ENCODE results near the gene B3GLCT.

B3GLCT gene

DNA sequence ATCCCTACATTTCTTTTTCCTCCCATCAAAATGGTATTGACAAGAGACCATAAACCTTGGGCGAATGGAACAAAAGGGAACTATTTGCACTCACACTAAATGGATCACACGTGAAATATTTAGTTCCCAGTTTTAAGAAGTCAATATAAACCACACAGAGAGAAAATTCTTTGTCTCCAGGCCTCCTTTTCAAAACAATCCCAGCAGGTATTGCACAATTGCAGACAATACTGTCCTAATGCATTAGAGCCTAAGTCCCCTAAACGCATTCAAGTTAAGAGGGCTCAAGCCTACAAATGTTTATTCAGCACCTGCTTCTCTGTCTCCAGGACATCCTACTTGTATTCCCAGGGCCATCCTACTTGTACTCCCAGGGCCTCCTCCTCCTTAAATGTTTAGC lies 1.3 kb upstream of the B3GLCT start:
- H3K4me3 ChIP-seq (ENCODE audit: low read length): no peak overlapping the region
- TF ChIP-seq, protein P1, sequence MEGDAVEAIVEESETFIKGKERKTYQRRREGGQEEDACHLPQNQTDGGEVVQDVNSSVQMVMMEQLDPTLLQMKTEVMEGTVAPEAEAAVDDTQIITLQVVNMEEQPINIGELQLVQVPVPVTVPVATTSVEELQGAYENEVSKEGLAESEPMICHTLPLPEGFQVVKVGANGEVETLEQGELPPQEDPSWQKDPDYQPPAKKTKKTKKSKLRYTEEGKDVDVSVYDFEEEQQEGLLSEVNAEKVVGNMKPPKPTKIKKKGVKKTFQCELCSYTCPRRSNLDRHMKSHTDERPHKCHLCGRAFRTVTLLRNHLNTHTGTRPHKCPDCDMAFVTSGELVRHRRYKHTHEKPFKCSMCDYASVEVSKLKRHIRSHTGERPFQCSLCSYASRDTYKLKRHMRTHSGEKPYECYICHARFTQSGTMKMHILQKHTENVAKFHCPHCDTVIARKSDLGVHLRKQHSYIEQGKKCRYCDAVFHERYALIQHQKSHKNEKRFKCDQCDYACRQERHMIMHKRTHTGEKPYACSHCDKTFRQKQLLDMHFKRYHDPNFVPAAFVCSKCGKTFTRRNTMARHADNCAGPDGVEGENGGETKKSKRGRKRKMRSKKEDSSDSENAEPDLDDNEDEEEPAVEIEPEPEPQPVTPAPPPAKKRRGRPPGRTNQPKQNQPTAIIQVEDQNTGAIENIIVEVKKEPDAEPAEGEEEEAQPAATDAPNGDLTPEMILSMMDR (IDR thresholded peaks at IDR 0.05; ENCODE audit: insufficient read depth, low read depth, low read length, missing control alignments): no peak
- DNase-seq (ENCODE audit: low read depth): no peak

DNA sequence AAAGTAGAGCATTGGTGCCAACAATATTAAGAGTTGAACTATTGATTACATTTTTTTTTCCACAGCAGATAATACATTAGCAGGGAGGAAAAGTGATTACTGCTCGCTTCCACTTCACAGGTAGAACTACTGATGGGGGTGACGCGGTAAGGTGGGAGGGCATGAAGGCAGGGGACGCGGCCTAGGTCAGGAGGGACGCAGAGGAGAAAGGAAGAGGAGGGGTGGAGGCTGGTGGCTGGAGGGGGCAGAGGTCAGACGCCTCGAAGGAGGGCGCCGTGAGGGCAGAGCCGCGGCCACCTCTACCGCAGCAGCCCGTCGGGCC lies 287 bp upstream of the B3GLCT start:
- H3K4me3 ChIP-seq (ENCODE audit: low read length): peak overlapping the region; percentile 39
- TF ChIP-seq, protein P1 (IDR thresholded peaks at IDR 0.05; ENCODE audit: insufficient read depth, low read depth, low read length, missing control alignments): no peak

DNA sequence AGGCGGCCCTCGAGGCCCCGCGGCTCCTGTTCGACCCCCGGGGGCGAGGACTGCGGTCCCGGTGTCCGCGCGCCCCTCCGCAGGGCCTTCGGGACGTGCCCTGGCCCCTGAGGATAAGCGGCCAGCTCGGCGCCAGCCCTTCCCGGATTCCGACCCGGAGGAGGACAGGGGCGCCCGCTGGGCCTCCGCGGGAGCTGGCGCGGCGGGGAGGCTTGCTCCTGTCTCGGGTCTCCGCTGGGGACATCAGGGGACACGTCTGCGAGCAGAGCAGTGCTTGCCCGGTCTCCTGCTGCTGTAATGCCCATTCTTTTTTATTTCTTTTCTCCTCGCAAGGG lies 829 bp downstream of the B3GLCT start:
- TF ChIP-seq, protein P1 (IDR thresholded peaks at IDR 0.05; ENCODE audit: insufficient read depth, low read depth, low read length, missing control alignments): no peak
- no peak for DNase-seq (ENCODE audit: low read depth)

More for the DNA sequence above, 287 bp upstream of the B3GLCT start:
- DNase-seq (ENCODE audit: low read depth): no peak

DNA sequence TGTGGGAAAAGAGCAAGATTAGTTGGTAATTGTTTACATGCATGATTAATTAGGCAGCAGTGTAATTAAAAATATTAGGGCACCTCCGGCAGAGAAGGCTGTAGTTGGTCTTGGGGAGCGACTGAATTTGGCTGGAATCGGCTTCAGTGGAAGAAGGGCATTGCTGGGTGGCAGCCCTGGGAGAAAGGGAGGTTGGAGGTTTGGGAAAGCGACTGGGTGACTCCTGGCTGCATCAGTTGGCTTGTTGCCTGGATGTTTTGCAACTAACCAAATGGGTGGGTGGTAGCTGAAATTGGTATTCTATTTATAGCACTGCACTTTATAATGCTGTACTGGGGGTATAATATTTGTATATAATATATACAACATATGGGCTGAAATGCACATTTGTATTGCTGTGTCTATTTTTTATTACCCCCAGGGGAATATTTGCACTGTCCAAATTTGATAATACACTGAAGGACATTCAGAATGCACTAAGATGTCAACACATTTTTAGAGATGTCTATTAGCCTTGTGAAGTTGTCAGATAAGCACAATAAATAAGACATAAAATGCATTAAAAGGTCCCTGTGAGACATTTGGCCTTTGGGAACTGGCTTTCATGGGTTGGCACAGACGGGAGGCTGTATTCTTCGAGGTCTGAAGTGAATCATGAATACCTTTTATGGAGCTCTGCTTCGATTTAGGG lies 1.7 kb downstream of the B3GLCT start:
- peak; percentile 69 for DNase-seq (ENCODE audit: low read depth)
- peak overlapping the region; percentile 57 for H3K4me3 ChIP-seq (ENCODE audit: low read length)
- TF ChIP-seq, protein P1 (IDR thresholded peaks at IDR 0.05; ENCODE audit: insufficient read depth, low read depth, low read length, missing control alignments): no peak

More for the DNA sequence above, 829 bp downstream of the B3GLCT start:
- peak overlapping the region; percentile 57 for H3K4me3 ChIP-seq (ENCODE audit: low read length)

DNA sequence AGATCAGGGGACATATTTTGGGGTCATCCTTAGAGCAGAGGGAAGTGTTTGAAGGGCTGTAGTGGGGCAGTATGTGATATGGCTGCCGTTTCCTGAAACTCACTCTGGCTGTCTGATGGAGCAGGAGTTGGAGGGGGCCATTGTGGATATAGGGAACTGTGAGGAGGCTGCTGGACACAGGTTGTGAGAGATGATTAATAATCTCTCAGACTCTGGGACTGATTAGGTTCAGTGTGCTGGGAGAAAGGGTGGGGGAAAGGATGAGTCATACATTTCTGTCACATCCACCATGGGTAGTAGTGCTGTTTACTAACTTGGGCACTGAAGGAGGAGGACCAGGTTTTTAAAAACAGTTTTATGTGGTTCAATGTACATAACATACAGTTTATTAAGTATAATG lies 4.8 kb downstream of the B3GLCT start:
- no peak overlapping the region for H3K4me3 ChIP-seq (ENCODE audit: low read length)
- TF ChIP-seq, protein P1 (IDR thresholded peaks at IDR 0.05; ENCODE audit: insufficient read depth, low read depth, low read length, missing control alignments): no peak
- DNase-seq (ENCODE audit: low read depth): peak; percentile 75

DNA sequence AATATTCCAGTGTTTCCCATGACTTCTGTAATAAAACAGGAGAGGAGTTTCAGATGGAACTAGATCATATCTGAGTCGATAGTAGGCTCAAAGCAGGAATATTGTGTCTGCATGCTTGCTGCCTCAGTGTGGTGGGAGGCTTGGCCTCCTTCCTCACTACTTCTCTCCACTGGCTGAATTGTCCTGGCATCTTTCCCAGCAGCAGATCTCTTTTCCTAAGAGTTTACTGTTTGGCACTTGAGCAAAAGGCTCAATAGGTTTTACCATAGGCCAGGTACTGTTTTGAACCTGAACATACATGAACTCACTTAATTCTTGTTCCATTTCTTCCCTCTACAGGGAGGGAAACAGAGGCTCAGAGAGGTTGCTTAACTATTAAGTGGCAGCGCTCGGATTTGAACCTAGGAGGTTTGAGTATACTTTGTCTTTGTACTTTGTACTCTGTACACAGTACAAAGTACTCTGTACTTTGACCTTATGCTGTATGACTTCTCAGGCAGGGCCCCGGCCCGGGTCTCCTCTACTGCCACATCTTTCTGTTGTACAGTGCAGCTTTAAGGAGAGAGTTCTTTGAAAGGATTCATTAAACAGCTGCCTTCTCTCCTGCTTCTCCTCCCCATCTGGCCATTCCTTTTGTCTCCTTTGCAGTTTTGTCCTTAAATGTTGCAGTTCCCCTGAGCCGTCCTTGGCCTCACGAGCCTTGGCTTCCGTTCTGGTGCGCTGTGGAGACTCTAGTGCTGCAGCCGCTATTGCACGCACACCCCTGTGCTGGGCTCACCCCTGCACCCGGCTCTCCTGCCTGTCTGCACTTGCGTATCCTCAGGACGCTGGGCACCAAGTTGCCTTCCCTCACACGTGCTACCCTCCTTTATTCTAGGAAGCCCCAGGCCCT lies 8.1 kb downstream of the B3GLCT start:
- DNase-seq (ENCODE audit: low read depth): no peak
- no peak overlapping the region for H3K4me3 ChIP-seq (ENCODE audit: low read length)
- TF ChIP-seq, protein P1 (IDR thresholded peaks at IDR 0.05; ENCODE audit: insufficient read depth, low read depth, low read length, missing control alignments): no peak

All from epithelial cell of esophagus (primary cell).